Stimulated activated memory B cell treated with anti-CD40 and anti-IgM and Interleukin-4, amounts not matched to agents 10 μg/mL and 1 μg/mL and 100 μg/mL, for 72 hours (primary cell): ENCODE data around the gene FNDC11.

Experiments
- ATAC-seq: fragments of 150-1000 bp; cut with Tn5 transposase; 2 replicates; pipeline ENCODE4 v1.10.0; 2021
- H3K27ac Mint-ChIP-seq: one replicate; pipeline ENCODE4 v1.8.0; 2022; ENCODE audit warnings: mild to moderate bottlenecking, mixed read lengths
- H3K27me3 Mint-ChIP-seq: one replicate; pipeline ENCODE4 v1.8.0; 2022; ENCODE audit warnings: mixed read lengths
- H3K36me3 Mint-ChIP-seq: one replicate; pipeline ENCODE4 v1.8.0; 2022; ENCODE audit warnings: mixed read lengths
- H3K4me1 Mint-ChIP-seq: one replicate; pipeline ENCODE4 v1.8.0; 2022; ENCODE audit warnings: mixed read lengths
- H3K4me3 Mint-ChIP-seq: one replicate; pipeline ENCODE4 v1.8.0; 2022; ENCODE audit warnings: mild to moderate bottlenecking, moderate library complexity, mixed read lengths
- H3K9me3 Mint-ChIP-seq: one replicate; pipeline ENCODE4 v1.8.0; 2022; ENCODE audit warnings: mixed read lengths

Gene FNDC11

DNA sequence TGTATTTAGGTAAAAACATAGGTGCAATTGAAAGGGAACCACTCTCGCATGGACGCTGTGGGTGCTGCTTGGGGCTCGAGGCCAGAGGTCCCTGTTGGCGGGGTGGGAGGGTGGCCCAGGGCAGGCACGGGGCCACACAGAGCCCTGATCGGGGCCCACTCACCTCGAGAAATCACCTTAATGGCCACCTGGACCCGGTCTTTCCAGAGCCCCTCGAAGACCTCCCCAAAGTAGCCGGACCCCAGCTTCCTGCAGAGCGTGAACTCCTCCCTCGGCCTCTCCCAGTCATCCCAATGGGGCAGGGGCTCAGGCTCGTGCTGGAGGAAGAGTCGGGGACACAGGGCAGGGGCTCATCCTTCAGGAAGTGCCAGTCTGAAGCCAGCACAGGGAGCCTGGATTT lies 20.6 kb upstream of the FNDC11 start:
- Mint-ChIP-seq H3K36me3 (no peaks in the 10 kb centered on the region), H3K4me3 (no peak overlapping the region), H3K4me1 (peaks cover 31% of the 10 kb centered on the region), H3K27ac (no peak overlapping the region), H3K9me3 (peaks cover 4% of the 10 kb centered on the region), H3K27me3 (peaks cover 51% of the 10 kb centered on the region)
- ATAC-seq, result no peak

DNA sequence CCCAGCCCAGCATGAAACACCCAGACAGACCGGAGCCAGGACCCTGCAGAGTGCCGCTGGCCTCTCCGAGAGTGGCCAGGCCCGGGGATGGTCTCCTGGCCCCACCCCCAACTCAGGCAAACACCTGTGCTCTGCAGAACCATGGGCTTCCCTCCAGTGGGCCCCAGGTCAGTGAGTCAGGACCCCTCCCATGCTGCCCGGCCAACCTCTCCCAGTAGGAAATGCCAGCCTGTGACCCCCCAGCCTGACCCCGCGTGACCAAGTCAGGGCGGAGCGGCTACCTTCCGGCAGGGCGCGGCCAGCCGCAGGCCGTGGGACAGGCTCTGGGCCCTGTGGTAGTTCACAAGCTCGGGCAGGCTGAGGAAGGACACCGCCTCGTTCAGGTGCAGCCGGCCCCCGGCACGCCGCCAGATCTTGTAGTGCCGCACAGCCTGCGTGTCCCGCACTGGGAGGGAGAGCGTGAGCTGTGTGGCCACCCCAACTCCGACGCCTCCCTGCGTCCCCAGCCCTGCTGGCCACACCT lies 20.0 kb upstream of the FNDC11 start:
- no peaks in the 10 kb centered on the region for H3K36me3 Mint-ChIP-seq
- H3K4me3 Mint-ChIP-seq, result no peak overlapping the region
- H3K9me3 Mint-ChIP-seq, result peaks cover 4% of the 10 kb centered on the region
- H3K4me1 Mint-ChIP-seq, result peaks cover 31% of the 10 kb centered on the region
- H3K27me3 Mint-ChIP-seq, result peaks cover 46% of the 10 kb centered on the region
- no peak overlapping the region for H3K27ac Mint-ChIP-seq
- ATAC-seq, result no peak

DNA sequence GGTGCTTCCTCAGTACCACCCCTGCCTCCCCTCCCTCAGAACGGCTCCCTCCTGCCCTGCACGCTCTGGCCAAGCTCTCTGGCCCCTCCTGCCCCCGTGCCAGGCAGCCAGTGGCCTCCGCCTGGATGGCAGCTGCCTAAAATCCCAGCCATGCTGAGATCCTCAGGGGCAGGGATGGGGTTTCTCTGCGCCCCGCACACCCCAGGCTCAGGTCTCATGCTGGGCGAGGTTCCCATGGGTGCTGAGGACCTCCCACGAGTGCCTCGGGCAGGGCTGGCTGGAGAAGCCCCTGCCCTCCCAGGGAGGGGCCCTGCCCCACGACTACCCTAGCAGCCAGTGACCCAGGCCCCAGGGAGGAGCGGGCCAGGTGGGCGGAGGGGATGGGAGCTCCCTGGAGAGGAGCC lies 19.5 kb upstream of the FNDC11 start:
- Mint-ChIP-seq H3K4me1 (peaks cover 33% of the 10 kb centered on the region), H3K27me3 (peaks cover 42% of the 10 kb centered on the region), H3K36me3 (no peaks in the 10 kb centered on the region), H3K4me3 (no peak overlapping the region), H3K9me3 (peaks cover 4% of the 10 kb centered on the region), H3K27ac (no peak overlapping the region)
- no peak for ATAC-seq

DNA sequence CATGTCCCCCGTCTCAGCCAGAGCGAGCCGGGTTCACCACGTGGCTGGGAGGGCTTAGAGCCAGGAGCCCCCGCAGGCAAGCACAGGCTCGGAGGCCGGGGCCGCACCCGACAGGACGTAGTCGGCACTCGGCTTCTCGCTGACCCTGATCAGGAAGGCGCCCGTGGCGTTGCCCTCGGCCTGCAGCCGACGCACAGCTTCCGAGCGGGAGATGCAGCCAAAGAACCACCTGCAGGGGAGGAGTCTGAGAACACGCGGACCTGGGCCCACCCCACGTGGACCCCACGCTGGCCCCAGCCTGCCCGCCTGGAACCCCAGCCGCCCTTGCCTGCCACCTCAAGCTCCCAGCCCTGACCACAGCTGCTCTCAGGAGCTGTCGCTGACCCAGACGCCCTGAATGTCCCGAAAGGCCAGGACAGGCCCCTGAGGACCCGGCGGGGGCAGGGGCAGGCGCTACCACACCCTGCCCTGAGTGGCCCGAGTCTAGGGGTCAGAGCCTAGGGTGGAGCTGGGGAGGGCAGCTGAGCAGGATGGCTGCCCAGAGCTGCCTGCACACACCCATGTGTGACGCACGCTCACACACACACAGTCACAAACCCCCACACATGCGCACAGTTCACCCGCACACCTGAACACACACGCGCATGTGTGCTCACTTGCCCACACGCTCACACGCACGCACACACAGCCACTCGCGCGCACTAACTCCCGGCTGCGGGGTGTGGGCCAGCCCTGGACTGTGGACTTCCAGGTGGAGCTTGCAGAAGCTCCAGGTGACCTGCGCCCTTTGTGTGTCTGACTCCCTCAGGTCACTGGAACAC lies 18.9 kb upstream of the FNDC11 start:
- Mint-ChIP-seq H3K4me1 (peaks cover 37% of the 10 kb centered on the region), H3K27ac (no peak overlapping the region), H3K4me3 (no peak overlapping the region), H3K9me3 (peaks cover 4% of the 10 kb centered on the region), H3K36me3 (no peaks in the 10 kb centered on the region), H3K27me3 (peaks cover 36% of the 10 kb centered on the region)
- no peak for ATAC-seq

DNA sequence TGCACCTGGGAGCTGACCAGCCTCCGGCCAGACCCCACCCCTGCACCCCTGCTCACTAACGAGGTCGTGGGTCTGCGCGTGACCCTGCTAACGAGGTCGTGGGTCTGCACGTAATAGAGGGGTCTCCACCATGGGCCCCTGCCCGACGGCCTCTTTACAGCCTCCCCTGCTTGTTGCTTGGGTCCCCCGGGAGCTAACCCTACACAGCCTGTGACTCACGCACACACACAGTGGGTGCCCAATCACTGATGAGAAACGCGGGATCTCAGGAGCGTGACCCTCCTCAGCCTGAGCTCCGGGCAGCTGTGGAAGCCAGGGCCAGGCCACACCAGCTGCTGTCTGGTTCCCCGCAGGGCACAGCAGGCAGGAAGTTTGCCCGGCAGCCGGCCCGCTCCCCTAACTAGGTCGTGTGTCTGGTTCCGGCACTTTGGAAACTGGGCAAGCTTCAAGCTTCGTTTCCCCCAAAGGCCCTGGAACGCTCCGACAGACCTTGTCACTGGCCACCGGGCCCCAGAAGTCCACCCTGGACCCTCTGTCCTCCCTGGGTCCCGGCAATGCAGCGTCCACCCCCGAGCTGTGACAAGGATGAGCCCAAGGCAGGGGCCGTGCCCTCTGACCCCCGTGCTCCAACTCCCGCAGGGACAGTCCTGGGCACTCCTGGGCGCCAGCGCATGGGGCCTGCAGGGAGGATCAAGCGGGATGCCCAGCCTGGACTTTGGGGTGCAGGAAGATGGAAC lies 17.6 kb upstream of the FNDC11 start:
- Mint-ChIP-seq H3K27ac (peak overlapping the region; percentile 60), H3K9me3 (peaks cover 4% of the 10 kb centered on the region), H3K36me3 (no peaks in the 10 kb centered on the region), H3K27me3 (peaks cover 33% of the 10 kb centered on the region), H3K4me1 (peaks cover 42% of the 10 kb centered on the region), H3K4me3 (peak overlapping the region; percentile 70)
- ATAC-seq, result no peak

DNA sequence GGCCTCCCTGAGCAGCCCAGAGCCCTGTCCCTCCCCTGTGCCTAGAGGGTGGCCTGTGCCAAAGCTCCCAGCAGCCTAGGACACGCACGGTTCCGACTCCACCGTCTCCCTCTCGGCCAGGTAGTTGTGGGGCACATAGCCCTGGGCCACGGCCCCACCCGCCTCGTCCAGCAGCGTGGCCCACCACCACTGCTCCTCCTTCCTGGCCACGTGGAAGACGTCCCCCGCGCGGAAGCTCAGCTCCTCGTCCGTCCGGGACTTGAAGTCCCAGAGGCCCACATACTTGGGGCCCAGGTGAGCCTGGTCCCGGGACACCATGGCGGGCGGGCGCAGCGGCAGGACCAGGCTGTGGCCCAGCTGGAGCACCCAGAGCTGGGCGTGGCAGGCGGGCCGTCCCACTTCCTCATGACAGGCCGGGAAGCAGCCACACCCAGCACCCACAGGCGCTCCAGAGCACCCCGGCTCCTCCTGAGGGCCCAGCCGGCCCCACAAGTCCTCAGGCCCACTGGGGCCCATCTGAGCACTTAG lies 16.9 kb upstream of the FNDC11 start, which contains the start of gene PTK6:
Gene PTK6, minus strand, starts transcription at position 380 of the 528 bp plus-strand sequence. Its CDS starts 62 bp downstream, at position 318.
- peaks cover 46% of the 10 kb centered on the region for H3K4me1 Mint-ChIP-seq
- ATAC-seq, result peak; percentile 9
- H3K27me3 Mint-ChIP-seq, result peaks cover 27% of the 10 kb centered on the region
- peak within 1 kb of the TSS; percentile 70 for H3K4me3 Mint-ChIP-seq
- H3K27ac Mint-ChIP-seq, result peak within 1 kb of the TSS; percentile 60
- peaks cover 2% of the 10 kb centered on the region for H3K9me3 Mint-ChIP-seq
- no peaks in the 10 kb centered on the region for H3K36me3 Mint-ChIP-seq

DNA sequence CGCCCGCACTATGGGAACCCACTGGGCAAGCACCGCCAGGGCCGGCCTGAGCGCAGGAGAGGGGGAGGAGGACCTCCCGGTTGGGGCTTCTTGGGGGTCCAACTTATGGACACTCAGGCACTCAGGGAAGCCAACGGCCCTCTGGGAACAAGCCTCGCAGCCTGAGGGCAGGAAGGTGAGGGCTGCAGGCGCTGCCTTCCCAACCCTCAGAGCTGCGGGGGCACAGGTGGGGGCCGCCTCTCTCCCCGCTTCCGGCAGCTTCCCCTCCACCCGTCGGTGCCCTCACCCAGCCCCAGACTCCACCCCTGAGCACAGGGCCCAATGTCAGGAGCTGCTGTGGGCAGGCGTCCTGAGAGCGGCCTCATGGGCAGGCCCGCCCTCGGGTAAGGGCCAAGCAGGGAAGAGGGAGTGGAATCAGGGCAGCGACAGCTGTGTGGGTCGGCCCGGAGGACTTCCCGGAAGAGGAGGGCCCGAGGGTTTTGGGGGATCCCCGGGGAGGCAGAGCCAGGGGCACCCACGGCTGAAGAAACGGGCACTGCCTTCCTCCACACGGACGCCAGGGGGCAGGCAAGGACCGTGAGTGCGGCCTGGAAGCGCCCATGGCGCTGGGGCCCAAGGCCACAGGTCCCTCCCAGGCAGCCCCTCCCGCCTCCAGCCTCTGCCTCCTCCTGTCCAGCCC lies 16.3 kb upstream of the FNDC11 start:
- Mint-ChIP-seq H3K27me3 (peaks cover 21% of the 10 kb centered on the region), H3K4me1 (peaks cover 52% of the 10 kb centered on the region), H3K9me3 (no peaks in the 10 kb centered on the region), H3K27ac (peak overlapping the region; percentile 60), H3K36me3 (no peaks in the 10 kb centered on the region), H3K4me3 (peak overlapping the region; percentile 70)
- peak; percentile 92 for ATAC-seq

DNA sequence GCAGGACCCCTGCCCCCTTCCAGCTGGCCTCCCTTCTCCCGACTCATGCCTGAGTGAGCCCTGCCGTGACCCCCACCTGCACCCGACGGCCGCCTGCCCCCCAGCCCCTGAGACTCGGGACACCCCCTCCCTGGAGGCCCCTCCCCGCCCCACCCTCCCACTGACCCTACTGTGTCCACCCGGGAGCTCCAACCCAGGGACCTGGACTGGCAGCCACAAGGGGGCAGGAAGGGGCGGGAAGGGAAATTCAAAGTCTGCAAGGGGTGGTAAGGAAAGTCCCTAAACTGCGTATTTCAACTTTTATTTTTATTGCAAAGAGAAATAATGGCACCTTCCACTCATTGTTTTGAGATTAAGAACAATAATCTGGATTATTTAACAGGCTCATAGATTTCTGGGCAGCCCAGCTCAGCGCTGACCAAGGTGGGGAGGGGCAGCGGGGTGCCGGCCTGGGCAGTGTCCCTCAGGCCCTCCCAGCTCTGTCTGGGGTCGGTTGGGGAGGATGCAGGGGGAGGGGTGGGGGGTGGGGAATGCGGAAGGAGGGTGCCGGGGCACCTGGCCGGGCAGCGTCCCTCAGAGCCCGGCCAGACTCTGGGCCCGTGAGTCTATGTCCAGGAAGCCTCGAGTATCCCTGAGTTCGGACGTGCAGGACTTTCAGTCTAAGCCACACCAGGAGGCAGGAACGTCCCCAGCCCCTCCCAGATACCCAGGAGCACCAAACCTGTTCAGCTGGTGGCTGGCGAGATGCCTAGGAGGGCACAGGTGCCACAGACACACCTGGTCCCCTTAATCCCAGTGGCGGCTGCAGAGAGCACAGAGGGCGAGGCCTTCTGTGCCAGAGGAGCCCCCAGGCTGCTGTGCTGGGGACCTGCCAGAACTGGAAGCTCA lies 15.5 kb upstream of the FNDC11 start:
- Mint-ChIP-seq H3K27me3 (peaks cover 13% of the 10 kb centered on the region), H3K27ac (peak overlapping the region; percentile 60), H3K4me1 (peaks cover 59% of the 10 kb centered on the region), H3K36me3 (no peaks in the 10 kb centered on the region), H3K9me3 (no peaks in the 10 kb centered on the region), H3K4me3 (peak overlapping the region; percentile 70)
- no peak for ATAC-seq

DNA sequence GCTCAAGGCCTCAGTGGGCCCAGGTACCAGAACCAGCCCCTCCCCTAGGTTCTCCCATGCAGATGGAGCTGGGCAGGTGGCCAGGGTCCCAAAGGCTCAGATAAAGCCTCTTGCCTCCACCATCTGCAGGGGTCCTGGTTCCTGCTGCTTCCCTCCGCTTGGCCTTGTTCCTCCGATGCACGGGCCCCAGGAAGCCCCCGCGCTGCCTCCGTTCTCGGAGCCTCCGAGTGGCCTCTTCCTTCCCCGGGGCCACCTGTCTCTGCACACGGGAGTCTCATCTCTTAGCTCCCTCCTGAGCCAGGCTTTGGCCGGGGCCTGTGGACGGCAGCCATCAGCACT lies 14.9 kb upstream of the FNDC11 start:
- Mint-ChIP-seq H3K36me3 (no peaks in the 10 kb centered on the region), H3K9me3 (no peaks in the 10 kb centered on the region), H3K27me3 (peaks cover 8% of the 10 kb centered on the region), H3K4me3 (no peak overlapping the region), H3K4me1 (peaks cover 66% of the 10 kb centered on the region), H3K27ac (peak overlapping the region; percentile 60)
- ATAC-seq, result no peak

DNA sequence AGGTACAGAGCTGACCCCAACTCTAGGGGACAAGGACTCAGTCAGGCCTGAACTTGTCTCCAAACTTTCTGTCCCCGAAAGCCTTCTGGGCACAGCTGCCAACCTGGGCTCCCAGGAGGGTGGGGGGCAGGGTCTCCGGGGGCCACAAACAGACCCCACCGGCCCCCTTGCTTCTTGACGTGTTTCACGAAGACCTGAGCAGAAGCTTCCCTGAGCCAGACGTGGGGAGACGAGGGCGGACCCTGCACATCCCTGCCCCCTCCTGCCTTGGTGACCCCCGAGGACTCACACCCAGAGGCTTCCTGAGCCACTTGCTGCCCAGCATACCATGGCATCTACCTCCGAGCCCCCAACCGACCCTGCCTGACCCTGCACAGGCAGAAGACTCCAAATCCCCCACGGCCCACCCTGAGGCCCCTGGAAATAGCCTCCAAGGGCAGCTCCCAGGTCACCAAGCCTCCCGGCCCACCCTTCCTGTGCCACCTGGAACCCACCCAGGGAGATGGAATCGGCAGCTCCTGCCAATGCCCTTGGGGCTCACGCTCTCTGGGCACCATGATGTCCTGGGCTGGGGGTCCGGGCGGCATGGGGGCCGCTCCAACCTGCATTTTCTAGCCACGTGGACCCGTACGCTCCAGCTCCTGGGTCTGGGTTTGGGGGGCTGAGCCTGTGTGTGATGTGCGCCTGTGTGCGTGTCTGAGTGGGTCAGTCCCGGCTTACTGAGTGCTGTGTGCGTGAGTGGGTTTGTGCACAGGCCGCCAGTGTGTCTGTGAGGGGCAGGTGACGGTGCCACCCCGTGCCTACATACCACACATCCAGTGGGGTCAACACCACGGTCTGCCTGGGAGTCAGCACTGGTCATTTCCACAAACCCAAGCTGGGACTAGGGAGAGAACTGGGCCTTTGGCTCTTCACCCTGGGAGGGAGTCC lies 14.3 kb upstream of the FNDC11 start:
- Mint-ChIP-seq H3K4me1 (peaks cover 72% of the 10 kb centered on the region), H3K27me3 (peaks cover 8% of the 10 kb centered on the region), H3K9me3 (no peaks in the 10 kb centered on the region), H3K27ac (peak overlapping the region; percentile 60), H3K4me3 (no peak overlapping the region), H3K36me3 (no peaks in the 10 kb centered on the region)
- no peak for ATAC-seq

DNA sequence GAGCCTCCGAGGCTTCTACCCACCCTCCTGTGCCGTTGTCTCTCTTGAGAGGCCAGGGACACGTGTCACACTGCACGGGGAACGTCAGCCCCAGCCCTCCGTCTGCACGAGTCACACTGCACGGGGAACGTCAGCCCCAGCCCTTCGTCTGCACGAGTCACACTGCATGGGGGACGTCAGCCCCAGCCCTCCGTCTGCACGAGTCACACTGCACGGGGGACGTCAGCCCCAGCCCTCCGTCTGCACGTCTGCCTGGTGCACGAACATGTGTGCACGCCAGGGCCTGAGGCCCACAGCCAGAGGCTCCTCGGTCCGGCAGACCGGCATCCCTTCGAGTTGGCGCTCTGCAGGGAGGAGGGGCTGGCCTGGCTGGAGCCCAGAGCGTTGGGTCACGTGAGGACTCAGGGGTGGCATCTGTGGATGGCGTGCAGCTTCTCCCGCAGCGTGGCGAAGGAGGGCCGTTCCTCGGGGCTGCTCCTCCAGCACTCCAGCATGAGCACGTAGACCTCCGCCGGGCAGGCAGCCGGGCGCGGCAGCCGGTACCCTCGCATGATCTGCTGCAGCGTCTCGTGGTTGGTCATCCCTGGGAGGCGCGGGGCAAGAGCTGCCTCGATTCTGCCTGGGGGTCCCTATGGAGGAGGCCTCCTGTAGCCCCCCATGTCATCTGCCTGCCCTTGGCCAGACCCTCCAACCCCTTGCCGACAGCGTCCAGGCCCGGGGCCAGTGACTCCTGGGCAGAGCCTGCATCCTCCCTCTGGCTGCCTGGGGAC lies 13.4 kb upstream of the FNDC11 start:
- ATAC-seq, result no peak
- Mint-ChIP-seq H3K27ac (no peak overlapping the region), H3K4me1 (peaks cover 81% of the 10 kb centered on the region), H3K27me3 (peaks cover 8% of the 10 kb centered on the region), H3K4me3 (no peak overlapping the region), H3K9me3 (no peaks in the 10 kb centered on the region), H3K36me3 (no peaks in the 10 kb centered on the region)

DNA sequence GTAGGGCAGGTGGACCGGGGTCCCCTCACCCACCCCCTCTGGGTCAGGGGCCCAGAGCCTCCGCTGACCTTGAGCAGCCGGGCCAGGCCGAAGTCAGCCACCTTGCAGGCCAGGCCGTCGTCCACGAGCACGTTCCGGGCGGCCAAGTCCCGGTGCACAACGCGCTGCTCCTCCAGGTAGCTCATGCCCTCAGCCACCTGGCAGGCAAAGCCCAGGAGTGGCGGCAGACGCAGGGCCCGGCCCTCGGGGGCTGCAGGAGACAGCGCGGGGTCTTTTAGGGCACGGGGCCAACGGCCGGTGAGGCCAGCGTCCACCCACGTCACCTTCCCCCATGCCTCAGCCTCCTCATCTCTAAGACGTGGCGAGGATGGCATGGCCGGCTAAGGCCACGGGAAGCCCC lies 12.6 kb upstream of the FNDC11 start:
- no peak for ATAC-seq
- no peaks in the 10 kb centered on the region for H3K9me3 Mint-ChIP-seq
- no peak overlapping the region for H3K27ac Mint-ChIP-seq
- H3K4me1 Mint-ChIP-seq, result peaks cover 83% of the 10 kb centered on the region
- H3K36me3 Mint-ChIP-seq, result no peaks in the 10 kb centered on the region
- no peak overlapping the region for H3K4me3 Mint-ChIP-seq
- H3K27me3 Mint-ChIP-seq, result peaks cover 3% of the 10 kb centered on the region

DNA sequence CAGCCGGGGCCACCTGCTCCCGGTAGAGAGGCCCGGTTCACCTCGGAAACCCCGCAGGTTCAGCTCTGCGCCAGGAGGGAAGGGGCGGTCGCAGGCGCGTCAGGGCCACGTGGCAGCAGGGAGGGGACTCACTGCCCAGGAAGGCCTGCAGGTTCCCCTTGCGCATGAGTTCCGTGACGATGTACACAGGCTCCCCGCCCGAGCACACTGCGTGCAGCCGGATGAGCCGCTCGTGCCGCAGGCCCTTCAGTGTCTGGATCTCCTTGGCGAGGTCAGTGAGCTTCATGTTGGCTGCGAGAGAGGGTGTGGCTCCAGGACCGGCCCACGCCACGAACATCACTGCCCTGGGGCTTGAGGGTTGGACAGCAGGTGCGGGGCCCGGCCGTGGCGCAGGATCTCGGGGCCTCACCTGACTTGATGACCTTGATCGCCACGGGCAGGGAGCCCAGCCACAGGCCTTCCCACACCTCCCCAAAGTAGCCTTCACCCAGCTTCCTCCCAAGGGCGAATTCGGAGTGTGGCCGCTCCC lies 11.9 kb upstream of the FNDC11 start:
- peaks cover 7% of the 10 kb centered on the region for H3K27me3 Mint-ChIP-seq
- H3K36me3 Mint-ChIP-seq, result no peaks in the 10 kb centered on the region
- H3K9me3 Mint-ChIP-seq, result no peaks in the 10 kb centered on the region
- H3K27ac Mint-ChIP-seq, result peak overlapping the region; percentile 84
- peak overlapping the region; percentile 70 for H3K4me3 Mint-ChIP-seq
- ATAC-seq, result peak; percentile 1
- H3K4me1 Mint-ChIP-seq, result peaks cover 82% of the 10 kb centered on the region
